ENCODE data around the gene LSP1.

Gene LSP1

GRCh38 chr11:1876361-1877063 lies 23.6 kb downstream of the LSP1 start:
- no peak overlapping the region for H3K27ac ChIP-seq
- TF ChIP-seq ZFX (IDR thresholded peaks at IDR 0.05) (no peak), CTCF (conservative IDR thresholded peaks at IDR 0.05) (peak; percentile 83)

- no peak for TF ChIP-seq CTCF (conservative IDR thresholded peaks at IDR 0.05)
- no peak overlapping the region for H3K27ac ChIP-seq
Observed at GRCh38 chr11:1877211-1878136, 24.6 kb downstream of the LSP1 start.

- TF ChIP-seq CTCF (conservative IDR thresholded peaks at IDR 0.05), result no peak
- TF ChIP-seq ZFX (IDR thresholded peaks at IDR 0.05), result no peak
Observed at GRCh38 chr11:1878137-1879031, 25.5 kb downstream of the LSP1 start.

GRCh38 chr11:1879342-1879940 lies 26.6 kb downstream of the LSP1 start:
- H3K27ac ChIP-seq, result no peak overlapping the region
- TF ChIP-seq CTCF (conservative IDR thresholded peaks at IDR 0.05) (no peak), ZFX (IDR thresholded peaks at IDR 0.05) (no peak)

More at GRCh38 chr11:1878137-1879031, 25.5 kb downstream of the LSP1 start:
- no peak overlapping the region for H3K27ac ChIP-seq

GRCh38 chr11:1879941-1880720 lies 27.2 kb downstream of the LSP1 start:
- H3K27ac ChIP-seq, result no peak overlapping the region
- TF ChIP-seq CTCF (conservative IDR thresholded peaks at IDR 0.05) (no peak), ZFX (IDR thresholded peaks at IDR 0.05) (no peak)

- no peak overlapping the region for H3K27ac ChIP-seq
- TF ChIP-seq CTCF (conservative IDR thresholded peaks at IDR 0.05), result no peak
- TF ChIP-seq ZFX (IDR thresholded peaks at IDR 0.05), result no peak
Observed at GRCh38 chr11:1880746-1881441, 28.0 kb downstream of the LSP1 start.
